ENCODE data around the gene MCTP2.

Gene MCTP2, protein sequence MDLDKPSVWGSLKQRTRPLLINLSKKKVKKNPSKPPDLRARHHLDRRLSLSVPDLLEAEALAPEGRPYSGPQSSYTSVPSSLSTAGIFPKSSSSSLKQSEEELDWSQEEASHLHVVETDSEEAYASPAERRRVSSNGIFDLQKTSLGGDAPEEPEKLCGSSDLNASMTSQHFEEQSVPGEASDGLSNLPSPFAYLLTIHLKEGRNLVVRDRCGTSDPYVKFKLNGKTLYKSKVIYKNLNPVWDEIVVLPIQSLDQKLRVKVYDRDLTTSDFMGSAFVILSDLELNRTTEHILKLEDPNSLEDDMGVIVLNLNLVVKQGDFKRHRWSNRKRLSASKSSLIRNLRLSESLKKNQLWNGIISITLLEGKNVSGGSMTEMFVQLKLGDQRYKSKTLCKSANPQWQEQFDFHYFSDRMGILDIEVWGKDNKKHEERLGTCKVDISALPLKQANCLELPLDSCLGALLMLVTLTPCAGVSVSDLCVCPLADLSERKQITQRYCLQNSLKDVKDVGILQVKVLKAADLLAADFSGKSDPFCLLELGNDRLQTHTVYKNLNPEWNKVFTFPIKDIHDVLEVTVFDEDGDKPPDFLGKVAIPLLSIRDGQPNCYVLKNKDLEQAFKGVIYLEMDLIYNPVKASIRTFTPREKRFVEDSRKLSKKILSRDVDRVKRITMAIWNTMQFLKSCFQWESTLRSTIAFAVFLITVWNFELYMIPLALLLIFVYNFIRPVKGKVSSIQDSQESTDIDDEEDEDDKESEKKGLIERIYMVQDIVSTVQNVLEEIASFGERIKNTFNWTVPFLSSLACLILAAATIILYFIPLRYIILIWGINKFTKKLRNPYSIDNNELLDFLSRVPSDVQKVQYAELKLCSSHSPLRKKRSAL

DNA sequence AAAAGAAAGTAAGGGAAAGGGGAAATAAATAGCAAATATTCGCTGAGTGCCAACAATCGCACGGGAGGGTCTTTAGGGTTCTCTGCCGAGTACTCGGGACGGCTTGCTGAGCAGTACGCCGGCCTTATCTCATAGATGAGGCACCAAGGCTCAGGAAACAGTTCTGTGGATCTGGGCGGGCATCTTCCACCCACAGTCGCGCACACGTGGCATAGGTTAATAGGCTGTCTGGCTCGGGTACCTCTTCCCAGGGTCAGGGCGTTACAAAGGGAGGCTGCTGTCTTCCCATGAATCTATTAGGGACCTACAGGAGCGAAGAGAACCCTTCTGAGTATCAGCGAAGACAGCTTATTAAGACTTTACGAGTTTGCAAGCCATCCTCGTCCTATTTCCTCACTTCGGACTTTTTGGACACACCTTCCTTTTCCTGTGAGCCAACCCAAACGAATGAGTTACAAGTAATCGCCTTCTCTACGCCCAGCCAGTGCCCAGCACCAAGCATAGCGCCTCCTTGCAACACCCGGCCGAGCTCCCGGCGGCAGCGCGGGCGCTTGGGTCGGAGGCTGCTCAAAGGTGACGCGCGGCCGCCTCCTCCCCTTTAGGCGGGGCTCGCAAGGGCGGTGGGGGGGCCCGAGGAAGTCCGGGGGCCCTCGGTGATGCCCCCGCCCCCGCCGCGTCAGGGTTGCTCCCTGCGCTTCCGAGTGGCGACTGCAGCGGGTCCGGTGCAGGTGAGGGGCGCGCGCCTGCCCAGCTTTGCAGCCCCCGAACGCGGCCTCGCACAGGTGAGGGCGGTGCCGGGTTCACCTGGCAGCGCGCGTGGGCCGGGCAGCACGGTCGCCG lies at the start of gene MCTP2:
Gene MCTP2 (plus strand): TSS at position 679 of the 840 bp plus-strand sequence. CDS start 66,705 bp downstream, outside the sequence.
- DNase-seq = peak; percentile 91

DNA sequence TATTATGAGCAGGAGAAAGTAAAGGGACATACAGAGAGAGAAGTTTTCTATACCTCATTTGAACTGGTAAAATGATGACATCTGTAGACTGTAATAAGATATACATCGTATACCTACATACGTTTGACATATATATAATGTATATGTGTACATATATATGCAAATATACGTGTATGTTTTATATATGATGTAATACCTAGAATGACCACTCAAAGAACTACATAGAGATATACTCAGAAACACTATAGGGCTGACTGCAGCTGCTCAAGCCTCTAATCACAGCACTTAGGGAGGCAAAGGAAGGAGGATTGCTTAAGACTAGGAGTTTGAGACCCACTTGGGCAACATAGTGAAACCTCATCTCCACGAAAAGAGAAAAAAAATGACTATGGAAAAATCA lies 48.5 kb upstream of the MCTP2 start:
- no peak for DNase-seq

DNA sequence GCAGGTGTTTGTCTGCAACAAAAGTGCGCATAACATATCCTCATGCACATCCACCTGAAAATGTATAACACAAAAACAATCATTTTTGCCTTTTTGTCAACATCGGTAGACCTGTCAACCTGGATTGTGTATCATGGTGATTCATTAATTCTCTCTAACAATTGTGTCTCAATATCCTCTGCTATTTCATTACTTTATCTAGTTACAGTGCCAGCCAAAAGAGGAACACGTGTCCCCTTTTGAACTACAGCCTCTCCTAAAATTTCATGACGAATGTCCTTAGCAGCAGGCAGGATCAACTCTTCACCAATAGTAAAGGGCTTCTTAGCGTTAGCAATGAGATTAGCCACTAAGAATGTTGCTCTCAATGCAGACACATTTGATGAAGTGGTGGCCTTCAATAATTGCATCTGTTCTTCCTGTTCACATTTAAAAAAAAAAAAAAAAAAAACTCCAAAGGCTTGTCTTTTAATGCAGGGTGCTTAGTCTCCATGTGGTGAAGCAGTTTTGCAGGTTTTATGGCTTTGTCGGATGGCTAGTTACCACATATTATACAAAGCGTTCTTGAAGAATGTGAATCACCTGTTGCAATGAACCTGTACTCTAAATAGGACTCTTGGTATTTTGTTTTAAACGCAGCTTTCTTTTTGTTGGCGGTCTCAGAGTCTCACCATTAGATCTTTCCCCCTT lies 45.7 kb upstream of the MCTP2 start:
- no peak for DNase-seq

DNA sequence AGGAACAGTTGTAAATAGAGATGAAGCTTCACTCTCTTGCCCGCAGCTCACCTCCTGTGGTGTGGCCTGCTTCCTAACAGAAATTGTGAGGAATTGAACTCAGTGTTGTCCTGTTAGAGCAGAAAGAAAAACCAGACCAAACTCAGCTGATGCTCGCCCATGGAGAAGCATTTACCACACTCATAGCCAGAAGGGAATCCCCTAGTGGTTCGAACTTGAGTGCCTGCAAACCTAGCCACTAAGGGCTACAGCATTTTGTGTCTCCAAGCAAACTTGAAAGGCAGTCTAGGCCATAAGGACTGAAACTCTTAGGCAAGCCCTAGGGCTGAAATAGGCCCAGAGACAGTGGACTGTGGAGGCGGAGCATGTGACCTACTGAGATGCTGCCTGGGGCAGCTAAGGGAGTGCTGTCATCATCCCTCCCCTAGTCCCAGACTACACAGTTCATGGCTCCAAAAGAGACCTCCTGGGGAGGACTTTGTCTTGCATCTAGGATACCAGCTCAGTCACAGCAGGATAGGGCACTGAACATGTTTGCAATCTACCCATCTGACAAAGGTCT lies 44.5 kb upstream of the MCTP2 start:
- DNase-seq = peak; percentile 84

DNA sequence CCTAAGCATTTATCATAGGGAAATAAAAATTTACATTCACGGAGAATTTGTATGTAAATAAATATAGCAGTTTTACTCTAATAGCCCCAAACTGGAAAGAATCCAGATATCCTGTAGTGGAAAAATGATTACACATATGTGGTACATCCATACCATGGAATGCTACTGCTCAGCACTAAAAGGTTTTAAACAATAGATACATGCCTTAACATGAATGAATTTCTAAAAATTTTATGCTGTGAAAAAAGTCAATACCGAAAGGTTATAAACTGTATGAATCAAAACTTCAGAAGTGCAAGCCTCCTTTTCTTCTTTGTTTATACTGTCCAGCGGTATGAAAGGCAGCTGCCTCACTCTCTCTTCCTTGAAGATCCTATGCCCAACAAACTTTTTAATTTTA lies 37.5 kb upstream of the MCTP2 start:
- no peak for DNase-seq

DNA sequence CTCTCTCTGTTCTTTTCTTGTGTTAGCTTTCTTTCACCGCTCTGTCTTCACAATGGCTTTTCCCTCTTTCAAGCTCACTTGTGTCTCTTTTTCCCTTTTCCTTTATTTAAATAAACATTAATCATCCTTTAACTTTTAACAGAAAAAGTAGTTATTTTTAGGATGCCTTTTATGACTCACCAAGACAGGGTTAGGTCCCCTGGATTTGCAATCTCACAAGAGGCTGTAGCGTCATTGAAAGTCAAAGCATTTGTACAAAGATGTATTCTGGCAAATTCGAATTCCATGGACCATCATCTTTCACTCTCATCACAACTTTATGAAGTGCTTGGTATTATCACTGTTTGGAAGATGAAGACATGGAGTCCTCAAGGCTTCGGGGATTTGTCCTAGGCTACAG lies 34.8 kb upstream of the MCTP2 start:
- no peak for DNase-seq

DNA sequence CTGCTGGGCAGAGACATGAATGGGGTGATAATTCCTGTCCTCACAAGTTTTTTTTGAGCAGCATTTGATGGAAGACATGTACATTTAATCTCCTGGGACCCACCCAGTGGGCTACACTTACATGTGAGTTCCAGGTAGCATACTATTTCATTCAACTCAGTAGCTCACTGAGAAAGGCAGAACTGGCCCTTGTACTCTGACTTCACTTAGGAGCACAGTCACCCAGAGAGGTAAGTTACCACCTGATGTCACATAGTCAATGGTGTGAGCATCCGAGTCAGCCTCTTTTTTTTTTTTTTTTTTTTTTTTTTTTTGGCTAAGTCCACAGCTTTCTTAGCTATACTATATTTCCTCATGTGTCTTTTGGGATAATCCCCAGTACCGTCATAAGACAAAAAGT lies 32.7 kb upstream of the MCTP2 start:
- peak; percentile 33 for DNase-seq

DNA sequence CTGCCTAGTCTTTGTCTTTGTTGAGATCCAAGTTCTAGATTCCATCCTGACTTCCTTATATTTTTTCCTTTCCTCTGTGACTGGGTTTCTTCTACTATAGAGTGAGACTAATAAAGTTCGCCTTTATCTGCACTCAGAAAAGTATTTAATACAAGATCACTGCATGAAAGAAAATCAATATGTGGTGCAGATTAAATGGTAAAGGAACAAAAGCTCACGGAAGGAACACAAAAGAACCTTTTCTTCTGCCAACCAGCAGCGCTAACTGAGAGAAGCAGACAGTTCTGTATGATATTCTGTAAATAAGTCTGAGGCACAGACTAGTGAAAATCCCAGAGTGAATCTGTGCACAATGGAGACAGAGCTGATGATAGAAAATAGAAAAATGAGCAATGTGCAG lies 31.6 kb upstream of the MCTP2 start:
- no peak for DNase-seq

DNA sequence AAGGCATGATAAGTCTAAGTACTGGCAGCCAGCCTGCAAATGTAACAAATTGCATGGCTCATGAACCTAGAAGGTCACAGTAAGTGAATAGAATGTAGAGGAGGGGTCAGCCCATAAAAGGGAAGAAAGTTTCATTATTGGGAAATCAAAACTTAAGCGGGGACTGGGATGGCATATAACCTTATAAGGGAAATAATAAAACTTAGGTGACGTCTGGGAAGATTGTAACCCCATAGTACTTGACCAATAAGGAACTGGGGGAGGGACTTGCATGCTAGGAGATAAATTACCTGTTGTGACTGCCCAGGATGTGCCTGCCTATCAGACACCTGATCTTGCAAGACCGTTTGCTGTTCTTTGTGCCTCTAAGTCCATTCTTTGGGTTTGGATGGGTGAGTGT lies 28.1 kb upstream of the MCTP2 start:
- no peak for DNase-seq

DNA sequence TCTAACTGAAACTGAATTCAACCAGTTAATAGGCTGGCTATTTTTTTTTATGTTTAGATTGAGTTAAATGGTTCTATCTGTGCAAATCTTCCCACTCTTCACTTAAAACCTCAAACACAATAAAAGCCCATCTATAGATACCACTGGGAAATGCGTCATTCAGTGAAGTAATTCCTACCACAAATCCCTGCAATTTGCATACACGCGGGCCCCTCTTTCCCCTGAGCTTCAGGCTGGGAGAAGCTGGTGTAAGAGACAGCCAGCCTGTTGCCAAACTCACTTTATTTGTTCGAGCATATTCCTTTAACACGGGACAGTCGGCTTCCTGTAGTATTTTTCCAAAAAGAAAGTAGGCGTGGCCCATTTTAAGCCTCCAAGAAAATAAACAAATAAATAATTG lies 26.0 kb upstream of the MCTP2 start:
- no peak for DNase-seq

DNA sequence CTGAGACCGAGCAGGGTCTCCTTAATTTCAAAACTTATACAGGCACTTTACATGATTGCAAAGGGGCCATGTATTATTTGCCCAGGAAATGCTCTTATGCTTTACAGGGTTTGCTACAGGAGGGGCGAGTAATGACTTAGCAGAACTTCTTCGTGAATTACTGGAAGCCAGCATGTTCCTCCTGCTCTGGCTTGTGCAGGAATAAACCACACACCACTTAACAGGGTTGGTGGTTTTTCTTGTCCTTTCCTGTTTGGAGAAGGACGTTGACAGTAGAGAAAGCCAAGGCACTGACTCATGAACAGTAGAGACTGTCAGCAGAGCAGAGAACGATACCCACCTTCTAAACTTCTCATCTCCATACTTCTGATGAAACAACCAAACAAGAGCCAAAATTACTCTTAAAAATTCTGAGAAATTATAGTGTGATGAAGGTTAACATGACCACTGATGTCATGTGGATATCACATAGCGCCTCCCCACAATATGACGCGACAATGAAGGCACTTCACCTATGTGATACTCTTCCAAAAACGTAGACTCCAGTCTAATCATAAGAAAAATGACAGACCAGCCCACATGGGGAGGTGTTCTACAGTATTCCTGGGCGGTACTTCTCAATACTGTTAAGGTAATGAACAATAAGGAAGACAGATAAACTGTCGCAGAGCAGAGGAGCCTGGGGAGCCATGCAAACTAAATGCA lies 24.7 kb upstream of the MCTP2 start:
- DNase-seq = no peak

DNA sequence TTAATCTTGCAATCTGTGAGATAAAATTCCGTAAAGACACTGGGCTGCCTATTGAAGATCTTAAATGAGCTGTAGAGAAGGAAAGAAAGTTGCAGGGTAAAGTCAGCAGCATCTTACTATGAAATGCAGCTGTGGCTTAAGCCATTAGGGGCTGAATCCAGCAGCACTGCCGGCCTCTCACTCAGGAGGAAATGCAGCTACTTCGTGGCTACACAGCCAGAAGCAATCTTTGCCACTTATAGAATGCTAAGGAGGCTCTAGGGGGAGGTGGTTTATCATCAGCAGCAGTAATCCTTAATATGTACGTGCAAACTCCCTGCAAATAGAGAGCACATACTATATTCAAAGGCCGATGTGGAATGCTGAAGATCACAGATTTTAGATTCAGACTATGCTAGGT lies 19.1 kb upstream of the MCTP2 start:
- no peak for DNase-seq

DNA sequence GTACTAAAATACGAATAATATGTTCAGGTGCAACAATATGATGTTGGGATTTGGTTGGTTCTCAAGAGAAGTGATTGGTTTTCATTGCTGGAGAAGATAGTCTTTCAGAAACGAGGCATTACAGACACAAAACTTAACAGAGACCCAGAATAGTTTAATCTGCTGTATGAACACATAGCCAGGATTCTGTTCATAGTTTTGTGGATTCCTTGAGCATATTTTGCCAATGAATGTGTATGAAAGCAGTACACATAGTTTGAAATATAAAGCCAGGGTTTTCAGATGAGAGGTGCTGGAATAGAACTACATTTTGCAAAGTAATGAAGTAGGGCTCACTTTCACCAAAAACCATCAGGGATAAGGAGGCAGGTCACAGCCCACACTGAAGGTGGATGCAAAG lies 5.7 kb upstream of the MCTP2 start:
- DNase-seq = no peak

DNA sequence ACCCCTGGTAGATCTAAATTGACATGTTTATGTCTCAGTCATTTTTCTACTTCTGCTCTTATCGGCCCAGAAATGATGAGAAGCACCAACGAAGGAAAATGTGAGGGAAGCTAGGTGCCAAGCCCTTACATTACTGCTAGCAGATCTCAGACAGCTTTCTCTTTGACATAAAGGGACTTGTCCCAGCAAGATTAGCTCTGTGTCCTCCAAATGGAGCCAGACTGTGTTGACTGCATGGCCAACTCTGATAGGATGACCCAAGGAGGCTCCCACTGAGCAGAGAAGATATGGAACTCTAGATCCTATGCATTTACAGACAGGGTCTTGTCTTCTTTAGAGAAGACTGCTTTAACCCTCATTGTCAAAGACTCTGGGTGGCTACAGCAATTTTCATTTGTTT lies 2.8 kb upstream of the MCTP2 start:
- peak; percentile 69 for DNase-seq

DNA sequence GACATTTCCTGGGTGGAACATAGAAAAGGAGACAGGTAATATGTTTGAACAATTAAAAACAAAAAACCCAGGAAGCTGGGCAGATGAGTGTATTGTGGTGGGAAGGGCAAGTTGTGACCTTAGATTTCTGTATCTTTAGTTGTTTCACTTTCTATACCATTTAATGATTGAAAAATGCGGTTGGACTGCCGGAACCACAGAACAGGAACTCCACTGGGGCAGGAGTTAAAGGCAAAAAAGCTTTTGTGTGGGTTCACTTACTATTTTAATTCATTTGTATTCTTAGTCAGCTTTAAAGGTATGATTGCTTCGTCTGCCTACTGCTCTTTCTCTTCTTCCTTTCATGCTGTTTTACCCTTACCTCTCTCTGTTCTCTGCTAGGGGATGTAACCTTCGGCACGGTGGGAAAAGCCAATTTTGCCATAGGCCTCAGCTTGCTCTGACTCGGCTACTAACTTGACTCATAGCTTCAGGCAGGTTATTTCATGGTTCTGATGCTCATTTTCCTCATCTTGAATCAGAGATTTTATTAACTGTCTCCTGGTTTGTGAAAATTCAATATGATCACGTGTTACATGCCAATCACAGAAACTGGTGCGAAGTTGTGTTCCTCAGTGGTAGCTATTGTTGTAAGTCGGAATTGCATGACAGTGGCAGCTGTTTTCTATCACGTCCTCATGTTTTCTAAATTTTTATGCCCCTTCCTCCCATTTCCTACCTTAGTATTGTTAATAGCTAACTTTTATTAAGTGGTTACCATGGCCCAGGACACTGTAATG lies 1.6 kb upstream of the MCTP2 start:
- no peak for DNase-seq

DNA sequence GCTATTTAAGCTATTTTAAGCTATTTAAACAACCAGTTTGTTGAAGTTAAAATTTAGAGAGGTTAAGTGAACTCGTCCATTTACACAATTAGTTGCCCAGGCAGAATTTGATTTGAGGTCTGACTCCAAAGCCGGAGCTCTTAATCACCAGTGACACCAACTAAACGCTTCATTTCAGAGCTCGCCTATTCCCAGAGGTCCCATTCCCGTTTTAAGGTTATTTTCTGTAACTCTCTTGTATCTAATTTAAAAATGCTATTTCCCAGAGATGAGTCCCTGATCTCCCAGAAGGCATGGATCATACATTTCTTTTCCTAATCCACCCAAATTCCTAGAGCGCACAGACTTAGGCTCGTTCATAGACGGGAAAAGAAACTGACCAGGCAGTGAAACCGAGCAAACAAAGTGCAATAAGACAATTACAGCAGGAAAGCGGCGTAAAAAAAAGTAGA lies 904 bp upstream of the MCTP2 start:
- no peak for DNase-seq

DNA sequence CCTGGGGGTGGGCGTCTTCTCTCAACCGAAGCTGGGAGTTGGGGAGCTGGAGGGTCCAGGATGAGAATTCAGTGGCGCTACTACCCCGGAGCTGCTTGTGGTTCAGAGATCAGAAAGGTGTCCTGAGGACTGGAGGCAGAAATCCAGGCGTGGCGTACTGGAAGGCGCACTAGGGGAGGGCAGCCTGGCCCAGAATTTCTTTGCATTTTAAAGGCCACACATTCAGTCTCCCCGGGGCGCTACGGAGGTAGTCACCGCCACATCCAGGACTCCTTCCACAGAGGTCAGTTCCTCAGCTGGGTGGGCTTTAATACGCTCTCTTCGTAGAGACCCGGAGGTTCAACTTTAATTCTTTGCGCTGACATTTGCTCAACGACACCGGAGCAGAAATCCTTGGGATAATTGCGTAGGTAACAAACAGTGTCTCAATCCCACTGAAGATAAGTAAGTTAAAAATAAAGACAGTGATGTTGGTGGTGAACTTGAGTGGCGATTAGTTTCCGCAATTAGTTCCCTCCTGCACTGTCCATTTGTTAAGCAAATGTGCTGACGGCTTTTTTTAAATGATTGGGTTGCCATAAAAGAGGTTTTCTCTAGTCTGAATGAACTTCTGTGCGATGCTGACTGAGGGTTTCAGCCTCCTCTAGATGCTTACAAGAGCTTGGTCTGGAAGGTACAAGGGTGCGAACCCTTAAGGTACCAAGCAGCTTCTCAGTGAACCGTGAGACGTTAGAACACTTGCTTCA lies 535 bp downstream of the MCTP2 start:
- peak; percentile 72 for DNase-seq

DNA sequence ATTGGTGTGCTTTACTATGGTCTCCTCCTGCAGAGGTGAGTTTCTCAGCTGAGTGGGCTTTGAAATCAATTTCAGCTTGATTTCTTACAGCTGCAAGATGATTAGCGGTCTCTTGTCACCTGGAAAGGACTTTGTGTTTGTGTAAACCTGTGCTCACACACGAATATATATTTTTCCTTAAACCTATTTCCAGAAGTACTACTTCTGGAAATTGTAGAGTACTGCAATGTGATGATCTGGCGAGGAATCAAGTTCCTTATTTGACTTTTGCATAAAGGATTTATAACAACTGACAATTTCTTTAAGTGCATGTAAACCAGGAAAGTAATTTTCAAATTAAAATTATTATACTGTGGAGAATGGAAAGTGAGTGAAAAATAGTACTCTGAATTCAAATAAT lies 2.1 kb downstream of the MCTP2 start:
- peak; percentile 4 for DNase-seq

DNA sequence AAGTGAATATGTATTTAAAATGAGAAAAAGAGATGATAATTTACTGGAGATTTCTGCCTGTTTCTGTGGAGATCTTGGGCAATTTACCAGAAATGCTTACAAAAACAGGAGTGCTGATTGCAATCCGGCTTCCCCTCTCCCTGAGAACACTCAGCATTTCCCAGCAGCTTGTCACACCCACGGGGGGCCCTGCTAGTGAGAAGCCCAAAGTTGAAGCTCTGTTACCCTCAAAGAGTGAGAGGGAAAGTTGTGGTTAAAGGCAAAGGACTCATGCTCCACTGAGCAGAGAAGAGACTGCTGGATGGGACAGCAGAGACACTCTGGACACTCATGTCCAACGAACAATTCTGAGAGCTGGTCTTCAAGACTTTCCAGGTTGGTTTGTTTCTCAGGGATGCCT lies 2.9 kb downstream of the MCTP2 start:
- DNase-seq = peak; percentile 24

DNA sequence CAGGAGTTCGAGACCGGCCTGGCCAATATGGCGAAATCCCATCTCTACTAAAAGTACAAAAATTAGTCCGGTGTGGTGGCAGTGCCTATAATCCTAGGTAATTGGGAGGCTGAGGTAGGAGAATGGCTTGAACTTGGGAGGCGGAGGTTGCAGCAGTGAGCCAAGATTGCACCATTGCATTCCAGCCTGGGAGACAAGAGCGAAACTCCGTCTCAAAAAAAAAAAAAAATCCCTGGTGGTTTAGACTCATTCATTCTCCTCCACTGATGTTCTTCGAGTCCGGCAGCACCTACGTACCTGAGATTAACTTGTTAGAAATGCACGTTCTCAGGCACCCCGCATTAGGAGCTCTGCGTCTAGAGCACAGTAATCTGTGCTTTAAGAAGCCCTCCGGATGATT lies 3.7 kb downstream of the MCTP2 start:
- no peak for DNase-seq

All from NCI-H69 (cell line).